PC-9 (cell line): ENCODE results near the gene DDX42. TPM values are rescaled to one million over a fixed set of nuclear protein-coding genes. Genes with fewer than 3 reads are reported as not detected.

Source experiments
- BruUV-seq: library from RNA; stranded (reverse); fragments of 400-500 nt; replicated peaks from 2 replicates; lab custom pipeline; 2021; lab: Mats Ljungman, UMichigan
- CTCF ChIA-PET: fragments of 300-600 bp; sonication (Branson Sonifier 250); formaldehyde crosslinking; loops from one replicate; lab custom pipeline; 2022; ENCODE audit warnings: antibody characterized with exemption; lab: Charles Lee
- POLR2A ChIA-PET: fragments of 300-600 bp; sonication (Branson Sonifier 250); formaldehyde crosslinking; loops from one replicate; lab custom pipeline; 2022; ENCODE audit warnings: antibody characterized with exemption; ENCODE audit not compliant: unreplicated experiment; lab: Charles Lee
- DNase-seq, 2 experiments: peaks; one replicate each; pipeline versions ENCODE4 v3.0.0 to v3.0.0-alpha.2; 2015 to 2022; ENCODE audit warnings: mixed read lengths in 1 of 2
- H2AFZ ChIP-seq: fragments of 200-600 bp; sonication (generic); 2 replicates; pipeline ENCODE4 v1.8.1; 2017; ENCODE audit warnings: antibody characterized with exemption
- H3F3A ChIP-seq: fragments of 200-600 bp; sonication (generic); 2 replicates; pipeline ENCODE4 v1.8.1; 2017; ENCODE audit warnings: antibody characterized with exemption, mild to moderate bottlenecking, low read depth; ENCODE audit not compliant: insufficient read depth
- H3K27ac ChIP-seq: fragments of 200-600 bp; sonication (generic); 2 replicates; pipeline ENCODE4 v1.6.1; 2016; ENCODE audit warnings: mixed run types
- H3K27me3 ChIP-seq: fragments of 200-600 bp; sonication (generic); 2 replicates; pipeline ENCODE4 v1.6.1; 2016; ENCODE audit warnings: low read depth, mixed run types; ENCODE audit not compliant: insufficient read depth
- H3K36me3 ChIP-seq: fragments of 200-600 bp; sonication (generic); 2 replicates; pipeline ENCODE4 v1.6.1; 2016; ENCODE audit warnings: low read depth, mixed run types
- H3K4me1 ChIP-seq: fragments of 200-600 bp; sonication (generic); replicated peaks from 2 replicates; pipeline ENCODE4 v1.6.1; 2016; ENCODE audit warnings: mixed run types; ENCODE audit not compliant: insufficient read depth
- H3K4me2 ChIP-seq: fragments of 200-600 bp; sonication (generic); 2 replicates; pipeline ENCODE4 v1.6.1; 2017; ENCODE audit warnings: mixed run types
- H3K4me3 ChIP-seq: fragments of 200-600 bp; sonication (generic); 2 replicates; pipeline ENCODE4 v1.6.1; 2016; ENCODE audit warnings: mixed run types
- H3K79me2 ChIP-seq: fragments of 200-600 bp; sonication (generic); 2 replicates; pipeline ENCODE4 v1.6.1; 2017; ENCODE audit warnings: low read depth, mixed run types
- H3K9me2 ChIP-seq: fragments of 200-600 bp; sonication (generic); 2 replicates; pipeline ENCODE4 v1.8.1; 2017; ENCODE audit warnings: mild to moderate bottlenecking; ENCODE audit not compliant: insufficient read depth
- H3K9me3 ChIP-seq: fragments of 200-600 bp; sonication (generic); 2 replicates; pipeline ENCODE4 v1.8.1; 2016; ENCODE audit warnings: low read depth; ENCODE audit not compliant: insufficient read depth
- H4K20me1 ChIP-seq: fragments of 200-600 bp; sonication (generic); 2 replicates; pipeline ENCODE4 v1.8.1; 2017; ENCODE audit not compliant: insufficient read depth
- CTCF ChIP-seq: fragments of 200-600 bp; sonication (generic); conservative IDR thresholded peaks from 2 replicates; pipeline ENCODE4 v1.6.1; 2017; ENCODE audit warnings: mixed run types, antibody characterized with exemption, mild to moderate bottlenecking, moderate library complexity
- EZH2 ChIP-seq: fragments of 200-600 bp; sonication (generic); IDR thresholded peaks from 2 replicates; pipeline ENCODE4 v1.8.0; 2017; ENCODE audit warnings: antibody characterized with exemption, low read depth
- intact Hi-C: fragments of 100-400 bp; cut with micrococcal nuclease; formaldehyde crosslinking; loops from one replicate; pipeline ENCODE4 v1.10.0; 2022; ENCODE audit not compliant: unreplicated experiment
- total RNA-seq: library from RNA; stranded (reverse); gene quantifications from 2 replicates; pipeline ENCODE4 v1.2.3, GENCODE V29; 2021

The DDX42 gene
- total RNA-seq, 1 experiment from 2014 or later: 107 TPM

GRCh38 chr17:63832014-63832413, 58.0 kb downstream of the DDX42 start:
- intact Hi-C loops: no loop called here
- ChIA-PET POLR2A (no interaction called here), CTCF (no interaction called here)
- Histone ChIP-seq H3K27me3 (no peaks in the 10 kb centered on the region), H3K4me3 (no peak overlapping the region), H3F3A (peaks cover 34% of the 10 kb centered on the region), H2AFZ (no peak overlapping the region), H3K36me3 (peaks cover 31% of the 10 kb centered on the region), H3K4me1 (peaks cover 10% of the 10 kb centered on the region), H3K79me2 (peaks cover 36% of the 10 kb centered on the region), H4K20me1 (peaks cover 10% of the 10 kb centered on the region; the same call in 1 of the 2 replicates), H3K9me3 (no peaks in the 10 kb centered on the region), H3K27ac (no peak overlapping the region), H3K4me2 (no peak overlapping the region), H3K9me2 (no peaks in the 10 kb centered on the region)
- TF ChIP-seq CTCF (no peak), EZH2 (no peak)
- no TSS peak for BruUV-seq
- no peak for DNase-seq

- Histone ChIP-seq H3K9me2 (no peaks in the 10 kb centered on the region), H3K27ac (no peak overlapping the region), H2AFZ (no peak overlapping the region), H3K4me3 (no peak overlapping the region), H3K36me3 (peaks cover 31% of the 10 kb centered on the region), H3K4me1 (peaks cover 10% of the 10 kb centered on the region), H3F3A (peaks cover 34% of the 10 kb centered on the region), H3K4me2 (no peak overlapping the region), H4K20me1 (peaks cover 10% of the 10 kb centered on the region; the same call in 1 of the 2 replicates), H3K79me2 (peaks cover 40% of the 10 kb centered on the region), H3K27me3 (no peaks in the 10 kb centered on the region), H3K9me3 (no peaks in the 10 kb centered on the region)
- intact Hi-C loops: no loop called here
- no TSS peak for BruUV-seq
- no peak for DNase-seq
- no peak for TF ChIP-seq CTCF
- no peak for TF ChIP-seq EZH2
- CTCF ChIA-PET: no interaction called here
- POLR2A ChIA-PET: no interaction called here
Measured at GRCh38 chr17:63832455-63832854, 58.5 kb downstream of the DDX42 start.

GRCh38 chr17:63833026-63833740, 59.2 kb downstream of the DDX42 start:
- TF ChIP-seq CTCF (no peak), EZH2 (no peak)
- no peak overlapping the region for H3K4me2 ChIP-seq
- H3K27me3 ChIP-seq: no peaks in the 10 kb centered on the region
- no peak overlapping the region for H3K27ac ChIP-seq
- H3K4me1 ChIP-seq: peaks cover 15% of the 10 kb centered on the region
- no peak for DNase-seq
- intact Hi-C loops: no loop called here
- ChIA-PET POLR2A (no interaction called here), CTCF (no interaction called here)
- H2AFZ ChIP-seq: no peak overlapping the region
- peaks cover 34% of the 10 kb centered on the region for H3F3A ChIP-seq
- peaks cover 16% of the 10 kb centered on the region for H4K20me1 ChIP-seq
- no peak overlapping the region for H3K4me3 ChIP-seq
- no peaks in the 10 kb centered on the region for H3K9me3 ChIP-seq
- peaks cover 41% of the 10 kb centered on the region for H3K79me2 ChIP-seq
- H3K9me2 ChIP-seq: no peaks in the 10 kb centered on the region
- no TSS peak for BruUV-seq
- peaks cover 31% of the 10 kb centered on the region for H3K36me3 ChIP-seq
